SH-SY5Y (cell line): ENCODE data around the gene KRT17.

ENCODE experiments used
- GATA2 ChIP-seq: IDR thresholded peaks from 2 replicates; pipeline ENCODE4 v1.6.1; 2011; ENCODE audit warnings: mild to moderate bottlenecking, low read depth, low read length
- GATA3 ChIP-seq: IDR thresholded peaks from 2 replicates; pipeline ENCODE4 v1.6.1; 2011; ENCODE audit warnings: low read depth, mild to moderate bottlenecking, low read length, moderate library complexity

Gene KRT17

DNA sequence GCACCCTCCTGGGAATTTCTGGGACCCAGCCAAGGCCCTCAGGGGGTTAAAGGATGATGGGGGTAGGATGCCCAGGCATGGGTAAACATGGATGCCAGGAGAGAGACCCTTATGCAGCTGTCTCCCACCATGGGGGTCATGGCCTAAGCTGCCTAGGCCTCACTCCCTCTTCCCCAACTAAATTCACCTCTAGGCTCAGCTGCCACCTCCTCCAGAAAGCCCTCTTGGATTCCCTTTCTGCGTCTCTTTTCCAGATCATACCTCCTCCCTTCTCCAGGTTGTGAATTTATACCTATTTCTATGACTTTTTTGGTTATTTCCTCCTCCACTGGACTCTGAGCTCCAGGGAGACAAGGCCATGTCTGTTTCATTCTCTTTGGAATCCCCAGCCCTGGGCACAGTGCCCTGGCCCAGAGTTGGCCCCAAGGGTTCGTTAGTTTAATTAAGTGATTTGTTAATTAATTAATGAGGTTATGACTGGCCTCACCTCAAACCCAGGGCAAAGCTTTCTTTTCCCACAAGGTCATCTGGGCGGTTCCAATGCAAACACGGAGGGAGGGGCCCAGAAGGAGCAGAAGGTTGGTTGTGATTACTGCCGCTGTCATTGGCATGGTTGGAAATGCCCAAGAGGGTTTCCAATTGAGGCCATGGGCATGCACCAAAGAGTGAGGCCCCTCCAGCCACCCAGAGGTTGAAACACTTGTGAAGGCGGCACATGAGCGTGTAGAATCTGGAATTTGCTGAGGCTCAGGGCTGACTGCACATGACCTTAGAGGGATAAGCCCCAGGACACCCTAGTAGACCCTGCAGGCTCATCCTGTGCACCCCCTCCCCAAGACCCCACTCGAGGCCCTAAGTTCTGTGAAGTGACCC lies 6.9 kb upstream of the KRT17 start:
- TF ChIP-seq GATA3 (no peak), GATA2 (no peak)

GRCh38 chr17:41629826-41630670 lies 5.7 kb upstream of the KRT17 start:
- TF ChIP-seq GATA2 (no peak), GATA3 (no peak)

DNA sequence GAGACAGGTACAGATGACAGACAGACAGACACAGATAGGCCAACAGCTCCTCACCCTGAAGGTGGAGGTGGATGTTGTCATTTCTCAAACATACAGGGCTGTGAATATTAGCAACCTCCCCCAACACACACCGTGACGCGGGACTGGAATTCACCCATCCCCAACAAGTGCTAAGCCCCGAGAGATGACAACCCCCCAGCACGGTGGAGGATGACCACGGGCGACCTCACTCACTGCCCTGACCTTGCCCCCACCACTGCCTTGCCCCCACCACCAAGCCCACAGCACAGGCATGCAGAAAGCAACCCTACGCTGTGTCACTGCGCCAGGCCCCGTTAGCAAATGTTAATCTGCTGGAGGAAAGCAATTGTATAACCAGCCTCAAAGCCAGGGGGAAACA lies 4.9 kb upstream of the KRT17 start:
- TF ChIP-seq GATA3 = no peak
- TF ChIP-seq GATA2 = no peak

- TF ChIP-seq GATA2 (no peak), GATA3 (no peak)
Observed at GRCh38 chr17:41627316-41628072, 3.1 kb upstream of the KRT17 start.

- TF ChIP-seq GATA3 = no peak
- TF ChIP-seq GATA2 = no peak
Observed at GRCh38 chr17:41625602-41626001, 1.2 kb upstream of the KRT17 start.

GRCh38 chr17:41621916-41622315 lies 2.5 kb downstream of the KRT17 start:
- no peak for TF ChIP-seq GATA2
- no peak for TF ChIP-seq GATA3

DNA sequence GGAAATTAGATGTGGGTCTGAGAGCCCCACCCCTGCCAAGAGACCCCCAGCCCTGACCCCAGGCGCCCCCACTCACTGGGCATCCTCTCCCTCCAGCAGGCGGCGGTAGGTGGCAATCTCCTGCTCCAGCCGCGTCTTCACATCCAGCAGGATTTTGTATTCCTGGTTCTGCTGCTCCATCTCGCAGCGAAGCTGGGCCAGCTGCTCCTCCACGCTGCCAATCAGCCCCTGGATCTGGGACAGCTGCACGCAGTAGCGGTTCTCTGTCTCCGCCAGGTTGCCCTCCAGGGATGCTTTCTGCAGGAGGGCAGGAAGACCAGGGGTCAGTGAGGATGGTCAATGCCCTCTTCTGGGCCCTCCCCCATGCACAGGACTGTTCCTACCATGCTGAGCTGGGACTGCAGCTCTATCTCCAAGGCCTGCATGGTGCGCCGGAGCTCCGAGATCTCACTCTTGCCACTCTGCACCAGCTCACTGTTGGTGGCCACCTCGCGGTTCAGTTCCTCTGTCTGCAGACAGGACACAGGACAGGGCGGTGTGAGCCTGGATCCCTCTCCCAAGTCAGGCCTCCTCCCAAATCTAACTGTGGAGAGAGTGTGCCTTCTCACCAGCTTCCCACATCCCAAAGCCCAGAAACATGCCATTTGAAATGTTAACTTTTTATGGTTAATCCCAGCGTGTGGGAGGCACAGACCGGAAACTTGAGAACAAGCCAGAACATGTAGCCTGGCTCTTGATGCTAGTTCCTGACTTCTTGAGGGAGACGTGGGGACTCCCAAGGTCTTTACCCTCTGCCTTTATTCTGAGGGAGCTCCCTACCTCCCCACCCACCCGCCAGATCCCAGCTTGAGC lies 3.6 kb downstream of the KRT17 start:
- TF ChIP-seq GATA3 (no peak), GATA2 (peak; percentile 44)

DNA sequence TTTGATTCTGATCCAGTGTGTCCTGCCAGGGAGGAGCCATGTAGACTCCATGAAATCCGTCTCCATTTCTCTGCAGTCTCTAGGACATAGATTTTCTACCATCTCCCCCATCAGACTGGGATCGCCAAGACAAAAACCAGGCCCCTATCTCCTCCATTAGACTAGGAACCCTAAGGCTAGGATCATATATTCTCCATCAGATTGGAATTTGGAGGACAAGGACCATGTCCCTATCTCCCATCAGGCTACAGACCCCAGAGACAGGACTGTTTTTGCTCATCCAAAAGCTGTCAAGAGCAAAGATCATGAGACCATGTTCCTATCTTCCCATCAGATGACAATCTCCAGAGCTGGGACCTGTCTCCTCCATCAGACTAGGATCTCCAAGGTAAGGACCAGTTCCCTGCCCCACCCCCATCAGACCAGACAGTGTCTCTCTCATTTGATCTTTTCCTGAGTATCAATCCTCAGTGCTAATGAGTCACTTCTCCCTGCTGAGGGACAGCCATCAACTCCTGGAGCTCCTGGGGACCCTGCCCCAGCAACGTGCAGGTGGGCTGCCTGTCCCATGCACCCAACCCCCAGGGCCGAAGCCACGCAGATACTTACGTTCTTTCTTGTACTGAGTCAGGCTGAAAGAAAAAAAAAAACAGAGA lies 4.3 kb downstream of the KRT17 start:
- TF ChIP-seq GATA3 (peak; percentile 66; the same call in 1 of the 2 replicates), GATA2 (peak; percentile 83)

DNA sequence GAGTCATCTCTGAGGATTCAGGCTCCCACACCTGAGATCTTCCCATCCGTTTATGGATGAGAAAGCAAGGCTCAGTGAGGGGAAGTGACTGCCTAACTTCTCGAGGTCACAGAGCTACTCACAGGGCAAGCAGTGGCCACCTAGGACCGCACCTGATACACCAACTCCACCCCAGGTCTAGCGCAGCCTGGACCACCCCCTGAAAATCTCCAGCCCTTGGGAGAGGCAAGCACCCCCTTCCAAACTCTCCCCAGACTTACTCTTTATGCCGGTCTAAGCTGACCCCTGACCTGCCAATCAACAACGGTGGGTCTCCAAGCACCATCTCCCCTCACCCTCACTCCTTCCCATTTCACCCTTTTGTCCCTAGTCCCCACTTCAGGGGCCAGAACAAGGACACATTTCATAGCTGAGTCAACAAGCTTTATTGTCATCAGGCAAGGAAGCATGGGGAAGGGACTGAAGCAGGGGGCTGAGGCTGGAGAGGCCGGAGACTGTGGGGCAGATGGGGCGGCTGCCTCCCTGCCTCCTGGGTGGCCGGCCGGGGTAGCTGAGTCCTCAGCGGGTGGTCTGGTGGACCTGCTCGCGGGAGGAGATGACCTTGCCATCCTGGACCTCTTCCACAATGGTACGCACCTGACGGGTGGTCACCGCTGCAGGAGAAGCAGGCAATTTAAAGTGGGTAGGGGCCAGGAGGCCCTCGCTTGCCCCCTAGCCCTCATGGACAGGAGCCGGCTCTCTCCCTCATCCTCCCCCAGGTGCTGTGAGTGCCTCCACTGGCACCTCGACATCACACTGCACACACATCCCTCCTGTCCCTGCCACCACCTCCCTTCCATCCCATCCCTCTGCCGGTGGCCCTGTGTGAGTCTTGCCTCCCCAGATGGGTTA lies 5.1 kb downstream of the KRT17 start:
- TF ChIP-seq GATA3 = no peak
- no peak for TF ChIP-seq GATA2

DNA sequence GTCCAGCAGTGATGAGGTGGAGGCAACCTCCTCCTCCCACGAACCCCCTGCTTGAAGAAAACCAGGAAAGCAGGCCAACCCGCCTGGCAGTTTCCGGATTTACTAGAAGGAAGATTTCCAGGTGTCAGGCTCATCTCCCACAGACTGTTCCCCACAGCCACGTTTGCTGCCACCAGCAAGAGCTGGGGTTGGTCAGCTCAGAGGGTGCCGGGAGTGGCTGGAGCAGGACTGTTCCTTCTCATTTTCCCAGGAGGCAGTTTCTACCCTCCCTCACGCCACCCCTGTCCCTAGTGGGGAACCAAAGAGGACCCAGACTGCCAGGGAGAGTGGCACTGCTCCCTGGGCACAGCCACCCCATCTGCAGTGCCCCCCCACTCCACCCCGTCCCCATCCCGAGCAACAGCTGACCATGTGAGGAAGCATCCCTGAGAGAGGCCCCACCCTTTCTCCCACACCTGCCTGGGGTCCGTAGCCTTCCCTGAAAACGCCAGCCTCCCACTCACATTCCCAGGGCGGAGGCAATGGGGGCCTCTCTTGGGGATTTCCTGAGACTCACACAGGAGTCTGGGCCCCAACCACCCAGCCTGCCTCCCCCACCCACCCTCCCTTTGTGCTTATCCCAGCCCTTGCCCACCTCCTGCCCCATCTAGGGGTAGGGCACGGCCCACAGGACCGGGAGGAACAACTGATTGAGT lies 5.9 kb downstream of the KRT17 start:
- TF ChIP-seq GATA2 (no peak), GATA3 (no peak)

DNA sequence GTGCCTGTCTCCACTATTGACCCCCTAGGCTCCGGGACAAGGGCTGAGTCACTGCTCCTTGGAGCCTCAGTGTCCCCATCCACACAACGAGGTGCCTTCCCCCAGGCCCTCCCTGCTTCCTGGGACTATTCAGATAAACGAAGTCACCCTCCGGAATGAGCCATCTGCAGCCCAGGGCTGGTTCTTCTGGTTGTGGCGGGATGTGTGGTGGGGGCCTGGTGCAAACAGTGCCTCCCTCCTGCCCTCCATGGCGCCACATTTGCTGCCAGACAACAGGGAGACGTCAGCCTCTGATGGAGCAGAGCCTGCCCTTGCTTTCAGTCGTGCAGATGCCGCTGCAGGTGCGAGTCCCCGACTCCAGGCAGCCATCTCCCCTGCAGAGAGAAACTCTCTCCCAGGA lies 6.7 kb downstream of the KRT17 start:
- no peak for TF ChIP-seq GATA3
- no peak for TF ChIP-seq GATA2
